HepG2 (cell line): ENCODE measurements around the gene UGT1A8. TPM values are rescaled to one million over a fixed set of nuclear protein-coding genes. Genes with fewer than 3 reads are reported as not detected.

Source experiments
- ATAC-seq: fragments of 200-7000 bp; cut with Tn5 transposase; 3 replicates; pipeline ENCODE4 v1.9.1; 2020; ENCODE audit warnings: mild to moderate bottlenecking, moderate library complexity
- BruUV-seq: library from RNA; stranded (reverse); fragments of 400-500 nt; replicated peaks from 2 replicates; lab custom pipeline; 2021; lab: Mats Ljungman, UMichigan
- CTCF ChIA-PET: fragments of 300-600 bp; formaldehyde crosslinking; extraction: SDS; loops from one replicate; lab custom pipeline; 2021; ENCODE audit warnings: low total read pairs, inconsistent platforms, low intra/inter-chr PET ratio; lab: Yijun Ruan, JAX
- POLR2A ChIA-PET: fragments of 350-600 bp; sonication (Branson Sonifier 250); formaldehyde crosslinking; loops from one replicate; lab custom pipeline; 2020; ENCODE audit warnings: antibody characterized with exemption, inconsistent platforms; lab: Yijun Ruan, JAX
- DNase-seq: peaks from one replicate; pipeline ENCODE4 v3.0.0-alpha.2; 2015; ENCODE audit warnings: low spot score
- FAIRE-seq: peaks from 3 replicates; lab custom pipeline; 2011; peaks lifted over from hg19 to GRCh38; lab: Jason Lieb, UNC
- H2AFZ ChIP-seq: one replicate; pipeline ENCODE4 v1.6.1; 2011; ENCODE audit warnings: low read length, inconsistent platforms
- H3K27ac ChIP-seq: fragments of 300-600 bp; 3 replicates; pipeline ENCODE4 v1.8.0; 2011; ENCODE audit warnings: mixed run types, mild to moderate bottlenecking, mixed read lengths, low read length, inconsistent platforms; ENCODE audit not compliant: insufficient read depth; ENCODE audit errors: extremely low read length
- H3K27me3 ChIP-seq, 2 experiments: fragments of 200-600 bp in 1 of 2; 2 replicates in 1 of 2; 3 replicates in 1 of 2; pipeline versions ENCODE4 v1.6.0 to v1.8.0; 2011; ENCODE audit warnings: low read length in 2 of 2, mild to moderate bottlenecking in 2 of 2, moderate library complexity in 2 of 2, inconsistent platforms in 1 of 2; ENCODE audit not compliant: insufficient read depth in 2 of 2, control insufficient read depth in 1 of 2
- H3K36me3 ChIP-seq, 2 experiments: fragments of 200-600 bp in 1 of 2; replicated peaks in 1 of 2; 2 replicates in 1 of 2; 3 replicates in 1 of 2; pipeline versions ENCODE4 v1.5.1 to v1.8.0; 2011; ENCODE audit warnings: low read length in 2 of 2, inconsistent platforms in 1 of 2; ENCODE audit not compliant: insufficient read depth in 2 of 2, control insufficient read depth in 1 of 2
- H3K4me1 ChIP-seq: 2 replicates; pipeline ENCODE4 v1.5.1; 2012; ENCODE audit warnings: low read length, inconsistent platforms; ENCODE audit not compliant: insufficient read depth
- H3K4me2 ChIP-seq: 2 replicates; pipeline ENCODE4 v1.6.0; 2011; ENCODE audit warnings: low read depth, low read length, inconsistent platforms
- H3K4me3 ChIP-seq, 3 experiments: fragments of 200-600 bp in 1 of 3; sonication (generic), shearing (Covaris generic) in 1 of 3; replicated peaks in 1 of 3; 2 replicates each; pipeline ENCODE4 v1.5.1; 2011 to 2016; ENCODE audit warnings: low read length in 3 of 3, inconsistent platforms in 2 of 3, low read depth in 2 of 3, mild to moderate bottlenecking in 2 of 3, control low read depth in 1 of 3, mixed read lengths in 1 of 3; ENCODE audit not compliant: insufficient read depth in 1 of 3
- H3K79me2 ChIP-seq: one replicate; pipeline ENCODE4 v1.6.1; 2011; ENCODE audit warnings: low read length, inconsistent platforms; ENCODE audit not compliant: insufficient read depth
- H3K9ac ChIP-seq: 2 replicates; pipeline ENCODE4 v1.6.0; 2011; ENCODE audit warnings: mild to moderate bottlenecking, low read depth, low read length, inconsistent platforms; ENCODE audit not compliant: insufficient read depth
- H3K9me3 ChIP-seq: 2 replicates; pipeline ENCODE4 v1.5.1; 2012; ENCODE audit warnings: mild to moderate bottlenecking, low read length
- H4K20me1 ChIP-seq: 2 replicates; pipeline ENCODE4 v1.6.0; 2011; ENCODE audit warnings: inconsistent platforms, mild to moderate bottlenecking, low read length, moderate library complexity; ENCODE audit not compliant: insufficient read depth
- ATM ChIP-seq: fragments of 450-650 bp; IDR thresholded peaks from 2 replicates; pipeline ENCODE4 v1.7.1; 2017; ENCODE audit warnings: mild to moderate bottlenecking, borderline replicate concordance
- BRF2 ChIP-seq: sonication (generic); formaldehyde crosslinking; IDR thresholded peaks from 2 replicates; pipeline ENCODE4 v1.8.1; 2022; ENCODE audit warnings: mild to moderate bottlenecking, missing genetic modification reagents
- CREB1 ChIP-seq, 2 experiments: fragments of 450-650 bp in 1 of 2; IDR thresholded peaks; 2 replicates each; pipeline ENCODE4 v1.6.1; 2016 to 2017; ENCODE audit warnings: control low read depth in 1 of 2, mild to moderate bottlenecking in 1 of 2, missing compliant biosample characterization in 1 of 2, missing genetic modification characterization in 1 of 2
- DNMT1 ChIP-seq: sonication (generic); formaldehyde crosslinking; IDR thresholded peaks from 2 replicates; pipeline ENCODE4 v1.5.1; 2020; ENCODE audit warnings: mild to moderate bottlenecking, missing genetic modification reagents
- JUND ChIP-seq: sonication (generic); formaldehyde crosslinking; IDR thresholded peaks from 2 replicates; pipeline ENCODE4 v1.8.0; 2022; ENCODE audit warnings: mild to moderate bottlenecking, missing genetic modification reagents
- KAT8 ChIP-seq: IDR thresholded peaks from 2 replicates; pipeline ENCODE4 v1.6.1; 2016; ENCODE audit warnings: missing genetic modification reagents, missing compliant biosample characterization
- MIXL1 ChIP-seq: IDR thresholded peaks from 2 replicates; pipeline ENCODE4 v1.6.1; 2016
- NR0B2 ChIP-seq: sonication (generic); formaldehyde crosslinking; IDR thresholded peaks from 2 replicates; pipeline ENCODE4 v1.4.0; 2020; ENCODE audit warnings: mild to moderate bottlenecking, missing genetic modification reagents
- NRL ChIP-seq: sonication (generic); formaldehyde crosslinking; IDR thresholded peaks from 2 replicates; pipeline ENCODE4 v1.5.0; 2020; ENCODE audit warnings: missing genetic modification reagents, mild to moderate bottlenecking, moderate library complexity, borderline replicate concordance
- SMAD1 ChIP-seq: sonication (generic); formaldehyde crosslinking; IDR thresholded peaks from 2 replicates; pipeline ENCODE4 v1.4.0; 2020; ENCODE audit warnings: missing genetic modification reagents, low read depth, mild to moderate bottlenecking, borderline replicate concordance
- SPEN ChIP-seq: sonication (generic); formaldehyde crosslinking; IDR thresholded peaks from 2 replicates; pipeline ENCODE4 v1.5.1; 2020; ENCODE audit warnings: low read depth, mild to moderate bottlenecking, missing genetic modification reagents
- STAT5B ChIP-seq: sonication (generic); formaldehyde crosslinking; IDR thresholded peaks from 2 replicates; pipeline ENCODE4 v1.4.0; 2020; ENCODE audit warnings: missing genetic modification reagents
- TCF7L2 ChIP-seq: IDR thresholded peaks from 2 replicates; pipeline ENCODE4 v1.6.1; 2011; ENCODE audit warnings: mild to moderate bottlenecking, low read depth, low read length, moderate library complexity
- TSC22D2 ChIP-seq: sonication (generic); formaldehyde crosslinking; IDR thresholded peaks from 2 replicates; pipeline ENCODE4 v1.5.1; 2020; ENCODE audit warnings: missing genetic modification reagents, mild to moderate bottlenecking, borderline replicate concordance
- XBP1 ChIP-seq: sonication (generic); formaldehyde crosslinking; IDR thresholded peaks from 2 replicates; pipeline ENCODE4 v1.5.0; 2020; ENCODE audit warnings: missing genetic modification reagents
- ZEB1 ChIP-seq: IDR thresholded peaks from 2 replicates; pipeline ENCODE4 v1.6.1; 2012; ENCODE audit warnings: mild to moderate bottlenecking, low read depth, inconsistent platforms; ENCODE audit not compliant: insufficient replicate concordance
- ZMYM3 ChIP-seq: sonication (generic); formaldehyde crosslinking; IDR thresholded peaks from 2 replicates; pipeline ENCODE4 v1.5.1; 2020; ENCODE audit warnings: mild to moderate bottlenecking, missing genetic modification reagents
- ZNF205 ChIP-seq: IDR thresholded peaks from 2 replicates; pipeline ENCODE4 v1.6.1; 2018; ENCODE audit warnings: missing biosample characterization, missing genetic modification reagents
- ZSCAN12 ChIP-seq: sonication (generic); formaldehyde crosslinking; IDR thresholded peaks from 2 replicates; pipeline ENCODE4 v1.9.0; 2021; ENCODE audit warnings: mild to moderate bottlenecking, missing genetic modification reagents
- WGBS: methylation state at CpG from one replicate; pipeline ENCODE4 v1.1.6; 2017; ENCODE audit warnings: low lambda C conversion rate; 5-methylcytosine and 5-hydroxymethylcytosine counted together
- in situ Hi-C: cut with HindIII; loops from 2 replicates; pipeline ENCODE4 v1.10.0; 2017; ENCODE audit warnings: low pct_unique_long_range_greater_than_20kb; ENCODE audit not compliant: extremely low pct_ligation_motif_present
- intact Hi-C: fragments of 100-400 bp; cut with micrococcal nuclease; formaldehyde crosslinking; loops from one replicate; pipeline ENCODE4 v1.10.0; 2022; ENCODE audit not compliant: unreplicated experiment
- polyA plus RNA-seq, 8 experiments: library from polyadenylated mRNA; depleted of rRNA in 3 of 8; stranded (reverse) in 7 of 8; unstranded in 1 of 8; fragments of >200 nt; fragmentation: Illumina TruSeq in 4 of 8; extraction: Trizol in 4 of 8; gene quantifications; 2 replicates each; pipeline versions ENCODE4 v1.2.1 to v1.2.3, GENCODE V29; 2011 to 2016; ENCODE audit warnings: low read depth in 4 of 8, missing spikeins in 1 of 8, mixed read lengths in 1 of 8; ENCODE audit not compliant: insufficient read depth in 1 of 8
- total RNA-seq, 5 experiments: library from RNA; depleted of rRNA; stranded (reverse); fragments of >200 nt; fragmentation: Illumina TruSeq; extraction: Trizol; gene quantifications; 2 replicates each; pipeline ENCODE4 v1.2.3, GENCODE V29; 2016; ENCODE audit warnings: low read depth in 1 of 5

Gene UGT1A8
- total and polyA plus RNA-seq, 2 of the 13 experiments (the other 11 are each of a cell fraction or from before 2014, with no cell fraction given) = not detected

GRCh38 chr2:233764761-233765160, 147.3 kb downstream of the UGT1A8 start:
- no peaks in the 10 kb centered on the region for H3K36me3 ChIP-seq
- no peaks in the 10 kb centered on the region for H4K20me1 ChIP-seq
- H3K27me3 ChIP-seq = peaks cover 4 to 63% of the 10 kb centered on the region in 2 experiments; a peak in 3 of 5 replicates
- BruUV-seq = no TSS peak
- no peak overlapping the region for H3K27ac ChIP-seq
- DNase-seq (no peak), FAIRE-seq (no peak), ATAC-seq (no peak)
- no peaks in the 10 kb centered on the region for H3K79me2 ChIP-seq
- in situ Hi-C loops (no loop called here), intact Hi-C loops (no loop called here)
- H3K4me3 ChIP-seq = no peak overlapping the region
- no peak overlapping the region for H3K4me2 ChIP-seq
- peaks cover 8% of the 10 kb centered on the region for H3K4me1 ChIP-seq
- ChIA-PET CTCF (no interaction called here), POLR2A (no interaction called here)
- 38% methylated on average over 3 of the region's 3 CpGs for whole genome bisulfite sequencing
- no peak overlapping the region for H2AFZ ChIP-seq
- no peak overlapping the region for H3K9ac ChIP-seq
- no peak for TF ChIP-seq SPEN (CRISPR knock-in tag)
- no peaks in the 10 kb centered on the region for H3K9me3 ChIP-seq

- DNase-seq (no peak), FAIRE-seq (no peak), ATAC-seq (no peak)
- Histone ChIP-seq H3K9ac (no peak overlapping the region), H3K79me2 (no peaks in the 10 kb centered on the region), H3K27me3 (peaks cover 4 to 47% of the 10 kb centered on the region in 2 experiments; a peak in 3 of 5 replicates), H3K36me3 (no peaks in the 10 kb centered on the region), H3K4me3 (no peak overlapping the region), H3K27ac (no peak overlapping the region), H4K20me1 (no peaks in the 10 kb centered on the region), H3K9me3 (no peaks in the 10 kb centered on the region), H3K4me2 (no peak overlapping the region), H2AFZ (no peak overlapping the region), H3K4me1 (no peaks in the 10 kb centered on the region)
- TF ChIP-seq BRF2 (CRISPR knock-in tag) = no peak
- no peak for TF ChIP-seq JUND (CRISPR knock-in tag)
- TF ChIP-seq TSC22D2 (CRISPR knock-in tag) = no peak
- no peak for TF ChIP-seq DNMT1
- TF ChIP-seq NRL (CRISPR knock-in tag) = no peak
- TF ChIP-seq TCF7L2 = no peak
- no peak for TF ChIP-seq CREB1 (IDR thresholded peaks at IDR 0.05)
- no peak for TF ChIP-seq CREB1 (CRISPR knock-in tag; IDR thresholded peaks at IDR 0.05)
- TF ChIP-seq STAT5B (CRISPR knock-in tag) = no peak
- TF ChIP-seq ZMYM3 = no peak
- TF ChIP-seq KAT8 (CRISPR knock-in tag) = no peak
- TF ChIP-seq MIXL1 (CRISPR knock-in tag) = no peak
- no peak for TF ChIP-seq ZEB1
- TF ChIP-seq XBP1 (CRISPR knock-in tag) = no peak
- no peak for TF ChIP-seq ZSCAN12 (CRISPR knock-in tag)
- TF ChIP-seq ATM = no peak
- TF ChIP-seq SMAD1 = no peak
- TF ChIP-seq NR0B2 (CRISPR knock-in tag) = no peak
- TF ChIP-seq ZNF205 (CRISPR knock-in tag) = no peak
- ChIA-PET POLR2A (no interaction called here), CTCF (no interaction called here)
- 68% methylated on average over 4 of the region's 4 CpGs for WGBS
- intact Hi-C loops (no loop called here), in situ Hi-C loops (no loop called here)
- no TSS peak for BruUV-seq
Measured at GRCh38 chr2:233766416-233766815, 149.0 kb downstream of the UGT1A8 start.
